Right atrium auricular region (tissue), 2 donors: ENCODE data around the gene RBM6. TPM values are rescaled to one million over a fixed set of nuclear protein-coding genes. Genes with fewer than 3 reads are reported as not detected.
"Not testable (repeated sequence)": the region's sequence is repeated elsewhere in the genome, so short reads cannot be mapped to it uniquely, and the experiment has no call there.

ENCODE experiments used
- DNase-seq: peaks from one replicate; pipeline ENCODE4 v3.0.0-alpha.2; 2019; ENCODE audit warnings: low spot score
- H3K27ac ChIP-seq, 2 donors: fragments of 200-600 bp; sonication (generic); 1 replicate in 1 of 2; 2 replicates in 1 of 2; pipeline ENCODE4 v1.5.1; 2016 to 2019
- H3K27me3 ChIP-seq, 2 donors: fragments of 200-600 bp; sonication (generic); one replicate each; pipeline versions ENCODE4 v1.5.1 to v1.6.0; 2017 to 2019
- H3K36me3 ChIP-seq: fragments of 200-600 bp; sonication (generic); one replicate; pipeline ENCODE4 v1.5.1; 2016
- H3K4me1 ChIP-seq, 2 donors: fragments of 200-600 bp; sonication (generic); one replicate each; pipeline versions ENCODE4 v1.5.1 to v1.6.0; 2017 to 2019
- H3K4me3 ChIP-seq, 2 donors: fragments of 200-600 bp; sonication (generic); 1 replicate in 1 of 2; 2 replicates in 1 of 2; pipeline ENCODE4 v1.5.1; 2017 to 2019; ENCODE audit warnings: mild to moderate bottlenecking in 1 of 2, moderate library complexity in 1 of 2
- H3K9me3 ChIP-seq, 2 donors: fragments of 200-600 bp; sonication (generic); one replicate each; pipeline ENCODE4 v1.5.1; 2019
- CTCF ChIP-seq, 2 donors: fragments of 200-600 bp; sonication (generic); IDR thresholded peaks; one replicate each; pipeline ENCODE4 v1.5.1; 2019; ENCODE audit warnings: antibody characterized with exemption in 2 of 2
- total RNA-seq, 2 donors: library from RNA; depleted of rRNA; stranded (reverse); fragments of >200 nt; gene quantifications; one replicate each; pipeline ENCODE4 v1.1.0, GENCODE V29; 2016

The RBM6 gene
- total RNA-seq, 2 donors from 2014 or later, result 34.6 to 38.0 TPM

DNA sequence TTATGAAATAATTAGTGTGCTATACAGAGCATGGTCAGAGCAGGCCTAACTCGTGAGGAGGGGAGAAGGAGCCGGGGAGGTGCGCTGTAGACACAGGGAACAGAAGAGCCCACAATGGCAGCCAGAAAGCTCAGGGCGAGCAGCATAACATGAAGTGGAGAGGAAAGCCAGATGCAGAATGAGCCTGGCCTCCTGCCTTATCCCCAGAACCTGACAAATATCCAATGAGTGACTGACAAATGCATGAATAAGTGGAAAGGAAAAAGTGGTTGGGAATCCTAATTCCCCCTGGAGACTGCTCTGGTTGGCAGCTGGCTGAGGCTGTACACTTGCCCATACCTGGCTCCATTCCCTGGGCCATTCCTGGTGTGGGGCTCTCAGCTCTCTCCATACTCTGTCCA, 27.1 kb upstream of the RBM6 start:
- Histone ChIP-seq H3K27me3 (no peaks in the 10 kb centered on the region), H3K9me3 (no peaks in the 10 kb centered on the region), H3K36me3 (peaks cover 12% of the 10 kb centered on the region), H3K4me3 (no peak overlapping the region), H3K4me1 (no peaks in the 10 kb centered on the region), H3K27ac (no peak overlapping the region)
- TF ChIP-seq CTCF (IDR thresholded peaks at IDR 0.05), result no peak
- no peak for DNase-seq

DNA sequence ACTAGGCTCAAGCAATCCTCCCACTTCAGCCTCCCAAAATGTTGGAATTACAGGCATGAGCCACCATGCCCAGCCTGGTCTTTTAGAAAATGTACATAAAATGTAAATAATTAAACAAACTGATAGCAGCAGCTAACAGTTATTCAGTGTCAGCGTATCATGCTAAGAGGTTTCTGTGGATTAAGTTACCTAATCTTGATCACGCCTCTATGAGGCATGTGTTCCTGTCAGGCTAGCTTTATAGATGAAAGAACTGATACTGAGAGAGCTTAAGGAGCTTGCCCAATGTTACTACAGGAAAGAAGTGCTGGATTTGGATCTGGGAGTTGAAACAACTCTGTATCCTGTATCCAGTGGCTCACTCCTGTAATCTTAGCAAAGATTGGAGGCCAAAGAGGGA, 25.0 kb upstream of the RBM6 start:
- no peak for DNase-seq
- Histone ChIP-seq H3K36me3 (peaks cover 5% of the 10 kb centered on the region), H3K27me3 (no peaks in the 10 kb centered on the region), H3K4me3 (no peak overlapping the region), H3K4me1 (no peaks in the 10 kb centered on the region), H3K9me3 (no peaks in the 10 kb centered on the region), H3K27ac (no peak overlapping the region)
- no peak for TF ChIP-seq CTCF (IDR thresholded peaks at IDR 0.05)

- Histone ChIP-seq H3K27me3 (no peaks in the 10 kb centered on the region), H3K9me3 (no peaks in the 10 kb centered on the region), H3K36me3 (no peaks in the 10 kb centered on the region), H3K4me3 (no peak overlapping the region), H3K27ac (no peak overlapping the region), H3K4me1 (no peaks in the 10 kb centered on the region)
- no peak for DNase-seq
- no peak for TF ChIP-seq CTCF (IDR thresholded peaks at IDR 0.05)
These were observed 23.3 kb upstream of the RBM6 start for GRCh38 chr3:49916686-49917085.

DNA sequence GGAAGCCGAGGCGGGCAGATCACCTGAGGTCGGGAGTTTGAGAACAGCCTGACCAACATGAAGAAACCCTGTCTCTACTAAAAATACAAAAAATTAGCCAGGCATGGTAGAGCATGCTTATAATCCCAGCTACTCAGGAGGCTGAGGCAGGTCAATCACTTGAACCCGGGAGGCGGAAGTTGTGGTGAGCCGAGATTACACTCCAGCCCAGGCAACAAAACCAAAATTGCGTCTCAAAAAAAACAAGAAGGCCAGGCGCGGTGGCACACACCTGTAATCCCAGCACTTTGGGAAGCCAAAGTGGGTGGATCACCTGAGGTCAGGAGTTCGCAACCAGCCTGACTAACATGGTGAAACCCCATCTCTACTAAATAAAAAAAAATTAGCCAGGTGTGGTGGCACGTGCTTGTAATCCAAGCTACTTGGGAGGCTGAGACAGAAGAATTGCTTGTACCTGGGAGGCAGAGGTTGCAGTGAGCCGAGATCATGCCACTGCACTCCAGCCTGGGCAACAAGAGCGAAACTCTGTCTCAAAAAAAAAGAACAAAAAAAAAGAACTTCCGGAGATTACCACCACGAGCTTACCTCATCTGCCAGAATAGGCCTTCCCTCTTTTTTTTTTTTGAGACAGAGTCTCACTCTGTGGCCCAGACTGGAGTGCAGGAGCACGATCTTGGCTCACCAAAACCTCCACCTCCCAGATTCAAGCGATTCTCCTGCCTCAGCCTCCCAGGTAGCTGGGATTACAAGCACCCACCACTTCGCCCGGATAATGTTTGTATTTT, 22.0 kb upstream of the RBM6 start:
- not testable (repeated sequence) for DNase-seq, H3K4me1 ChIP-seq, H3K27me3 ChIP-seq, H3K27ac ChIP-seq, H3K9me3 ChIP-seq, H3K36me3 ChIP-seq, H3K4me3 ChIP-seq

- TF ChIP-seq CTCF (IDR thresholded peaks at IDR 0.05), result no peak
- Histone ChIP-seq H3K4me3 (no peak overlapping the region), H3K27me3 (no peaks in the 10 kb centered on the region), H3K27ac (no peak overlapping the region), H3K36me3 (no peaks in the 10 kb centered on the region), H3K9me3 (no peaks in the 10 kb centered on the region), H3K4me1 (peaks cover 0 to 13% of the 10 kb centered on the region in 2 donors)
- DNase-seq, result no peak
These were observed 15.3 kb upstream of the RBM6 start for GRCh38 chr3:49924683-49925082.

DNA sequence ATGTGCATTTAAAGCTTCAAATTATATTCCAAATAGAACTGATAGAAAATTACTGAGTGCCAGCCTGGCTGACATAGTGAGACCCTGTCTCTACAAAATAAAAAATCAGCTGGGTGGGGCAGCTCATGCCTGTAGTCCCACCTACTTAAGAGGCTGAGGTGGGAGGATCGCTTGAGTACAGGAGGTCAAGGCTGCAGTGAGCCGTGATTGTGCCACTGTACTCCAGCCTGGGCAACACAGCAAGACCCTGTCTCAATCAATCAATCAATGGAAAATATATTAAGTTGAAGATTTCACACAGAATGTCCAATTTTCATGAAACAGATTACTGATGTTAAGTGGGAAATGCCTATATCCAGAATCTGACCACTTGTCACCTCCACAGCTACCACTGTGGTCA, 14.5 kb upstream of the RBM6 start:
- Histone ChIP-seq H3K4me3 (no peak overlapping the region), H3K27me3 (no peaks in the 10 kb centered on the region), H3K27ac (no peak overlapping the region), H3K36me3 (no peaks in the 10 kb centered on the region), H3K4me1 (peaks cover 0 to 18% of the 10 kb centered on the region in 2 donors), H3K9me3 (no peaks in the 10 kb centered on the region)
- TF ChIP-seq CTCF (IDR thresholded peaks at IDR 0.05), result no peak
- no peak for DNase-seq
